ENCODE results near the gene SGCG.

DNA sequence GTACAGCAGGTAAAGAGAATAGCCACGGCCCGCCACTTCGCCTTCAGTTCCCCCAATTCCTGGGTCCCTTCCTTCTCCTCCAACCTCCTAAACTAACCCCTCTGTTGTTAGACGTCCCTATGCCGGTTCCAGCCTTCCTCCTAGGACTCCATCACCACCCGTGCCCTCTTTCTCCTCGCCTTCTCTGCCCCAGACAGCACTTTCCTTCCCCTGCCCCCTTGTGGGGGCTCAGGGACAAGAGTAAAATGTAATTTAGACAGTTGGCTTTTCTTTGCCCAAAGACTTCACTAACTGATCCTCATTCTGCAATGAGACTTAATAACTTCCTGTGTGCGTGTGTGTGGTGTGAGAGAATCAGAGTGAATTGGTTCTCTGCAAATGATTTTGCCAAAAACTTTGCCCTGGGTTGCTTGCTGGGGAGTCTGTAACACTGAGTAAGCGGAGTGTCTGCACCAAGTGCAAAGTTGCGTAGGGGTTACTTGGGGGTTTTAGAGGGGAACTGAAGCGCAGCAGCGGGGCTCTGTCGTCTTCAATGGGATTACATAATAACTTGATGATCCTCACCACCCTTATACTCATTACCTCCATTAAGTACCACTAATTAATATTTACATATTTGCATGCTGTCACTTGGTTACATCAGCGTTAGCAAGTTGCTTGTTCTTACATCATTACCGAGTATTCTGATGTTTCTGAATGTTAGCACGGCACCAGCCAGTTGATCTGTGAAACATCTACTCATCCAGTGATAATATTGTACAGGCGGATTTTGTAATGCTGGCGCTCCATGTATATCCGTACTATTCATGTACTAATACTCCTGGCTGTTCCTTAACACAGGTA lies 19.9 kb upstream of the SGCG start:
- TF ChIP-seq ZNF8 (CRISPR knock-in tag; IDR thresholded peaks at IDR 0.05) (no peak), RARB (CRISPR knock-in tag; IDR thresholded peaks at IDR 0.05) (no peak), SNAI2 (CRISPR knock-in tag; IDR thresholded peaks at IDR 0.05) (no peak), ZNF70 (CRISPR knock-in tag; IDR thresholded peaks at IDR 0.05) (no peak), ZFP30 (CRISPR knock-in tag; IDR thresholded peaks at IDR 0.05) (no peak), GLIS3 (CRISPR knock-in tag; IDR thresholded peaks at IDR 0.05) (no peak), ISL1 (CRISPR knock-in tag; IDR thresholded peaks at IDR 0.05) (no peak), CSDC2 (CRISPR knock-in tag; IDR thresholded peaks at IDR 0.05) (no peak), ARNTL (CRISPR knock-in tag; IDR thresholded peaks at IDR 0.05; ENCODE audit: borderline replicate concordance, low read depth) (no peak)
- TF ChIP-seq, protein P1, sequence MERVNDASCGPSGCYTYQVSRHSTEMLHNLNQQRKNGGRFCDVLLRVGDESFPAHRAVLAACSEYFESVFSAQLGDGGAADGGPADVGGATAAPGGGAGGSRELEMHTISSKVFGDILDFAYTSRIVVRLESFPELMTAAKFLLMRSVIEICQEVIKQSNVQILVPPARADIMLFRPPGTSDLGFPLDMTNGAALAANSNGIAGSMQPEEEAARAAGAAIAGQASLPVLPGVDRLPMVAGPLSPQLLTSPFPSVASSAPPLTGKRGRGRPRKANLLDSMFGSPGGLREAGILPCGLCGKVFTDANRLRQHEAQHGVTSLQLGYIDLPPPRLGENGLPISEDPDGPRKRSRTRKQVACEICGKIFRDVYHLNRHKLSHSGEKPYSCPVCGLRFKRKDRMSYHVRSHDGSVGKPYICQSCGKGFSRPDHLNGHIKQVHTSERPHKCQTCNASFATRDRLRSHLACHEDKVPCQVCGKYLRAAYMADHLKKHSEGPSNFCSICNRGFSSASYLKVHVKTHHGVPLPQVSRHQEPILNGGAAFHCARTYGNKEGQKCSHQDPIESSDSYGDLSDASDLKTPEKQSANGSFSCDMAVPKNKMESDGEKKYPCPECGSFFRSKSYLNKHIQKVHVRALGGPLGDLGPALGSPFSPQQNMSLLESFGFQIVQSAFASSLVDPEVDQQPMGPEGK (CRISPR knock-in tag; IDR thresholded peaks at IDR 0.05; ENCODE audit: borderline replicate concordance): no peak
- TF ChIP-seq, protein P2, sequence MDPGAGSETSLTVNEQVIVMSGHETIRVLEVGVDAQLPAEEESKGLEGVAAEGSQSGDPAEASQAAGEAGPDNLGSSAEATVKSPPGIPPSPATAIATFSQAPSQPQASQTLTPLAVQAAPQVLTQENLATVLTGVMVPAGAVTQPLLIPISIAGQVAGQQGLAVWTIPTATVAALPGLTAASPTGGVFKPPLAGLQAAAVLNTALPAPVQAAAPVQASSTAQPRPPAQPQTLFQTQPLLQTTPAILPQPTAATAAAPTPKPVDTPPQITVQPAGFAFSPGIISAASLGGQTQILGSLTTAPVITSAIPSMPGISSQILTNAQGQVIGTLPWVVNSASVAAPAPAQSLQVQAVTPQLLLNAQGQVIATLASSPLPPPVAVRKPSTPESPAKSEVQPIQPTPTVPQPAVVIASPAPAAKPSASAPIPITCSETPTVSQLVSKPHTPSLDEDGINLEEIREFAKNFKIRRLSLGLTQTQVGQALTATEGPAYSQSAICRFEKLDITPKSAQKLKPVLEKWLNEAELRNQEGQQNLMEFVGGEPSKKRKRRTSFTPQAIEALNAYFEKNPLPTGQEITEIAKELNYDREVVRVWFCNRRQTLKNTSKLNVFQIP (CRISPR knock-in tag; IDR thresholded peaks at IDR 0.05; ENCODE audit: borderline replicate concordance, low read depth): no peak
